Testis (tissue), 3 donors: ENCODE measurements around the gene ZNF792. TPM values are rescaled to one million over a fixed set of nuclear protein-coding genes. Genes with fewer than 3 reads are reported as not detected.

Source experiments
- DNase-seq: peaks from one replicate; pipeline ENCODE4 v3.0.0-alpha.2; 2019
- H3K27ac ChIP-seq, 2 donors: fragments of 200-600 bp; sonication (generic); one replicate each; pipeline ENCODE4 v1.5.1; 2019
- H3K27me3 ChIP-seq: fragments of 200-600 bp; sonication (generic); one replicate; pipeline ENCODE4 v1.5.1; 2019
- H3K36me3 ChIP-seq: fragments of 200-600 bp; sonication (generic); one replicate; pipeline ENCODE4 v1.5.1; 2017; ENCODE audit warnings: low read depth; ENCODE audit errors: missing control alignments
- H3K4me1 ChIP-seq: fragments of 200-600 bp; sonication (generic); one replicate; pipeline ENCODE4 v1.5.1; 2019
- H3K4me3 ChIP-seq, 2 donors: fragments of 200-600 bp; sonication (generic); one replicate each; pipeline ENCODE4 v1.5.1; 2017 to 2019
- H3K9me3 ChIP-seq: fragments of 200-600 bp; sonication (generic); one replicate; pipeline ENCODE4 v1.5.1; 2017
- POLR2A ChIP-seq: fragments of 450-650 bp; IDR thresholded peaks from one replicate; pipeline ENCODE4 v1.6.1; 2017; ENCODE audit warnings: antibody characterized with exemption, mild to moderate bottlenecking, moderate library complexity
- WGBS, 2 donors: methylation state at CpG; one replicate each; pipeline ENCODE4 v1.1.5; 2018; 5-methylcytosine and 5-hydroxymethylcytosine counted together
- intact Hi-C: fragments of 100-400 bp; cut with DNase I; formaldehyde crosslinking; loops from one replicate; pipeline ENCODE4 v1.15.1; 2023; ENCODE audit warnings: low total_unique reads
- polyA plus RNA-seq: library from polyadenylated mRNA; stranded (reverse); fragments of 350-450 nt; fragmentation: Illumina TruSeq; extraction: RNeasy Lipid Tissue Mini Kit (QIAGEN cat#74804); gene quantifications from one replicate; pipeline ENCODE4 v1.2.3, GENCODE V29; 2014; ENCODE audit warnings: low read depth, low replicate concordance; ENCODE audit not compliant: insufficient read depth
- total RNA-seq, 2 donors: library from RNA; depleted of rRNA; stranded (reverse); fragments of >200 nt; gene quantifications; one replicate each; pipeline ENCODE4 v1.2.3, GENCODE V29; 2016
- TF ChIP-seq, protein P1 (sequence below), 3 experiments: fragments of 450-650 bp in 2 of 3; fragments of 200-600 bp in 1 of 3; sonication (generic) in 1 of 3; IDR thresholded peaks; one replicate each; pipeline ENCODE4 v1.5.1; 2016 to 2019; ENCODE audit warnings: antibody characterized with exemption in 3 of 3, mild to moderate bottlenecking in 2 of 3, moderate library complexity in 1 of 3

Gene ZNF792
- total and polyA plus RNA-seq, 3 donors from 2014 or later = 2.3 to 6.6 (median 5.4) TPM

DNA sequence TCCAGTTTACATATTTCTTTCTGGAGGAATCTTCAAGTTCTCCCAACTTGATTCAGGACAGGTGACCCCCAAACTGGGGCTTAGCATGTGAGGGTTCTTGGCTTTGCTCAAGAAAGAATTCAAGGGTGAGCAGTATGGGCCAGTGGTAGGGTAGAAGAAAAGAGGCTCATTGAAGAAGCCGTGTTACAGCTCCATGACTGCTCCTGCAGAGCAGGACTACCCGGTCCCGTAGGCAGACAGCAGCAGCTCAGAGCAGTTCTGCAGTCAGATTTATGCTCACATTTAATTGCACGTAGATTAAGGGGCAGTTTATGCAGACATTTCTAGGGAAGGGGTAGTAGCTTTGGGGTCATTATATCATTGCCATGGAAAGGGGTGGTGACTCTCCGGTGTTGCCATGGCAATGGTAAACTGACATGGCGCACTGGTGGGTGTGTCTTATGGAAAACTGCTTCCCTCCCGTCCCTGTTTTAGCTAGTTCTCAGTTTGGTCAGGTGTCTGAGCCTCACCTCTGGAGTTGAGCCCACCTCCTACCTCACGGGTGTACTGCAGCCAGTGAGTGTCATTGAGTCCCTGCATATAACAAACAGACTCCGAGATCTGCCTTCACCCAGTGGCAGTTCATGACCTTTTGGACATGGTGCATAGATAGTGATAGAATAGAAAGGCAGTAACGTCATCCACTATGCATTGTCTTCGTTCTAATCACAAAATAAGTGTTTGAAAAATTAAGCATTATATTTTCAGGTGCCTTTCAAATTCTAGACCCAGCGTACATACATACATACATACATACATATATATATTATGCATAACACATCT lies 16.0 kb upstream of the ZNF792 start:
- DNase-seq = no peak
- intact Hi-C loops = no loop called here
- Histone ChIP-seq H3K27me3 (no peaks in the 10 kb centered on the region), H3K4me3 (no peak overlapping the region), H3K4me1 (no peaks in the 10 kb centered on the region), H3K27ac (no peak overlapping the region), H3K36me3 (no peaks in the 10 kb centered on the region), H3K9me3 (no peaks in the 10 kb centered on the region)
- no peak for TF ChIP-seq POLR2A
- TF ChIP-seq, protein P1, sequence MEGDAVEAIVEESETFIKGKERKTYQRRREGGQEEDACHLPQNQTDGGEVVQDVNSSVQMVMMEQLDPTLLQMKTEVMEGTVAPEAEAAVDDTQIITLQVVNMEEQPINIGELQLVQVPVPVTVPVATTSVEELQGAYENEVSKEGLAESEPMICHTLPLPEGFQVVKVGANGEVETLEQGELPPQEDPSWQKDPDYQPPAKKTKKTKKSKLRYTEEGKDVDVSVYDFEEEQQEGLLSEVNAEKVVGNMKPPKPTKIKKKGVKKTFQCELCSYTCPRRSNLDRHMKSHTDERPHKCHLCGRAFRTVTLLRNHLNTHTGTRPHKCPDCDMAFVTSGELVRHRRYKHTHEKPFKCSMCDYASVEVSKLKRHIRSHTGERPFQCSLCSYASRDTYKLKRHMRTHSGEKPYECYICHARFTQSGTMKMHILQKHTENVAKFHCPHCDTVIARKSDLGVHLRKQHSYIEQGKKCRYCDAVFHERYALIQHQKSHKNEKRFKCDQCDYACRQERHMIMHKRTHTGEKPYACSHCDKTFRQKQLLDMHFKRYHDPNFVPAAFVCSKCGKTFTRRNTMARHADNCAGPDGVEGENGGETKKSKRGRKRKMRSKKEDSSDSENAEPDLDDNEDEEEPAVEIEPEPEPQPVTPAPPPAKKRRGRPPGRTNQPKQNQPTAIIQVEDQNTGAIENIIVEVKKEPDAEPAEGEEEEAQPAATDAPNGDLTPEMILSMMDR (IDR thresholded peaks at IDR 0.05) = no peak
- WGBS, 2 donors = 82 to 88% methylated on average over 12 of the region's 12 CpGs

DNA sequence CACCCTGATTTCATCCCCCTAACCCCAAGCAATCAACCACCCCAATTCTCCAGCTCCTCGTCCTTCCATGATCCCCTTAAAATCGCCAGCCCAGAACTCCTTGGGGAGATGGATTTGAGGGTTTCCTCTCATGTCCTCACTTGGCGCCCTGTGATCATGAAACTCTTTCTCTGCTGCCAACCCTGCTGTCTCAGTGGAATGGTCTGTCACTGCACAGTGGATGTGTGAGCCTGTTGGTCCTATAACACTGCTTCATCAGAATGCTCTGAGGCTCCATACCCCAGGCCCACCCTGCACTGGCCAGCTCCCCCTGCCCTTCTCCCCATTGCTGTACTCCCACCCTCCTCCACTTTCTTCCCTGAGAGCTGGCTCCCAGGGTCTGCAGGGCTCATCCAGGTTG lies 12.6 kb upstream of the ZNF792 start:
- 93 to 95% methylated on average over 3 of the region's 3 CpGs for WGBS, 2 donors
- TF ChIP-seq, protein P1 (IDR thresholded peaks at IDR 0.05) = no peak
- TF ChIP-seq POLR2A = no peak
- Histone ChIP-seq H3K9me3 (no peaks in the 10 kb centered on the region), H3K36me3 (no peaks in the 10 kb centered on the region), H3K27ac (no peak overlapping the region), H3K4me1 (no peaks in the 10 kb centered on the region), H3K27me3 (no peaks in the 10 kb centered on the region), H3K4me3 (no peak overlapping the region)
- DNase-seq = no peak
- intact Hi-C loops = no loop called here

DNA sequence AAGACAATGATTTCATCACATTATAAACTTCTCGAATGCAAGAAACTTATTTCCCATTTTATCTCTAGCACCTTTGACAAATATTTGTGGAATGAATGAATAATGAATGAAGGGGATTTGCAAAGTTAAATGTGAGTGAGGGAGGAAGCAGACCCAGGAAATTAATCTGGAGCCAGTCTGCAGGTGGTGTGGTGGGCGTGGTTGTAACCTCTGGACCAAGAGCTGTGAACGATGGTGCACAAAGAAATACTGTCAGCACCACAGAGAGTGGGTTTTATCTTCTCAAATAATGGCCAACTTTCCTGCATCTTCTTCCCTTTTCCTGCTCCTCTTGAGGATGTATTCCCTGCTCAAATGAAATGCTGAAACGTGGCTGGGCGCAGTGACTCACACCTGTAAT lies 11.0 kb upstream of the ZNF792 start:
- H3K4me3 ChIP-seq = no peak overlapping the region
- no peaks in the 10 kb centered on the region for H3K27me3 ChIP-seq
- no peak overlapping the region for H3K27ac ChIP-seq
- DNase-seq = no peak
- H3K36me3 ChIP-seq = no peaks in the 10 kb centered on the region
- no peaks in the 10 kb centered on the region for H3K4me1 ChIP-seq
- no peaks in the 10 kb centered on the region for H3K9me3 ChIP-seq
- intact Hi-C loops = no loop called here
- WGBS, 2 donors = 77 to 83% methylated on average over 5 of the region's 5 CpGs
- no peak for TF ChIP-seq POLR2A
- TF ChIP-seq, protein P1 (IDR thresholded peaks at IDR 0.05) = no peak

DNA sequence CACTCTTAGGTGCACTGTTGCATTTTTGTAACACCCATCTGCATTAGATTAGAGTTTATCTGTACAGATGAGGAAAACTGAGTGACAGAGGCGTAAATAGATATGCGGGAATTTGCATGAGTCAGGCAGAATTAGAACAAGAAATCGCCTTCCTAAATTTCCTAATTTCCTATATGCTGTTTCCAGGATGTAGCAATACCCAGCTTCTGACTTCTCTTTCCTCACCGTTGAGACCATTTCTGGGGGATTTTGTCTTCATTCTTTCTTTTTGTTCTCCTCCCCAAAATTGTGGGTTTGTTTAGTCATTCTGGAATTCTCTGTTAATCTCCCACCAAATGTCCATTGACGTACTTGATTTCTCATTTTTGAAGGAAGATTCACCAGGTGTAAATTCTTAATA lies 10.6 kb upstream of the ZNF792 start:
- no peaks in the 10 kb centered on the region for H3K36me3 ChIP-seq
- intact Hi-C loops = no loop called here
- H3K9me3 ChIP-seq = no peaks in the 10 kb centered on the region
- H3K4me3 ChIP-seq = no peak overlapping the region
- H3K4me1 ChIP-seq = no peaks in the 10 kb centered on the region
- no peak overlapping the region for H3K27ac ChIP-seq
- TF ChIP-seq, protein P1 (IDR thresholded peaks at IDR 0.05) = no peak
- TF ChIP-seq POLR2A = no peak
- WGBS, 2 donors = 73 to 83% methylated on average over 5 of the region's 5 CpGs
- DNase-seq = no peak
- H3K27me3 ChIP-seq = no peaks in the 10 kb centered on the region
